Esophagus (tissue), 2 donors: ENCODE data around the gene ADGRB3. TPM values are rescaled to one million over a fixed set of nuclear protein-coding genes. Genes with fewer than 3 reads are reported as not detected.
"Not testable (repeated sequence)": the region's sequence is repeated elsewhere in the genome, so short reads cannot be mapped to it uniquely, and the experiment has no call there.

Experiments
- H3K27ac ChIP-seq, 2 donors: one replicate each; pipeline ENCODE4 v1.5.1; 2013; ENCODE audit warnings: low read depth in 2 of 2, mild to moderate bottlenecking in 2 of 2, inconsistent platforms in 1 of 2, low read length in 1 of 2, moderate library complexity in 1 of 2
- H3K27me3 ChIP-seq, 2 donors: one replicate each; pipeline ENCODE4 v1.6.1; 2013; ENCODE audit warnings: low read length in 2 of 2, control low read depth in 1 of 2, mild to moderate bottlenecking in 1 of 2; ENCODE audit not compliant: insufficient read depth in 2 of 2, control insufficient read depth in 1 of 2
- H3K36me3 ChIP-seq, 2 donors: one replicate each; pipeline ENCODE4 v1.6.1; 2013; ENCODE audit warnings: low read length in 1 of 2; ENCODE audit not compliant: control insufficient read depth in 2 of 2, insufficient read depth in 2 of 2
- H3K4me1 ChIP-seq, 2 donors: one replicate each; pipeline ENCODE4 v1.6.1; 2013; ENCODE audit warnings: low read length in 1 of 2; ENCODE audit not compliant: control insufficient read depth in 2 of 2, insufficient read depth in 2 of 2
- H3K4me3 ChIP-seq, 2 donors: one replicate each; pipeline ENCODE4 v1.5.1; 2013; ENCODE audit warnings: low read length in 2 of 2, mild to moderate bottlenecking in 2 of 2, low read depth in 1 of 2, moderate library complexity in 1 of 2
- H3K9me3 ChIP-seq, 2 donors: one replicate each; pipeline ENCODE4 v1.6.1; 2013; ENCODE audit warnings: mild to moderate bottlenecking in 2 of 2, low read depth in 1 of 2, low read length in 1 of 2, moderate library complexity in 1 of 2; ENCODE audit not compliant: control insufficient read depth in 2 of 2, insufficient read depth in 1 of 2
- WGBS, 2 donors: extraction: QIAGEN DNeasy Blood & Tissue Kit; methylation state at CpG; one replicate each; pipeline ENCODE4 v1.1.7; 2013; 5-methylcytosine and 5-hydroxymethylcytosine counted together
- polyA plus RNA-seq, 2 donors: library from polyadenylated mRNA; stranded (reverse); fragments of 200-250 nt; gene quantifications; one replicate each; pipeline ENCODE4 v1.2.3, GENCODE V29; 2013
- donor health status: healthy with polysubstance abuse.
- donor health status: Bipolar disorder and iron deficiency.

Gene ADGRB3
- polyA plus RNA-seq, 2 donors: 0.08 to 0.14 TPM

- H3K9me3 ChIP-seq: no peaks in the 10 kb centered on the region
- no peak overlapping the region for H3K4me3 ChIP-seq
- no peaks in the 10 kb centered on the region for H3K4me1 ChIP-seq
- no peak overlapping the region for H3K27ac ChIP-seq
- no peaks in the 10 kb centered on the region for H3K36me3 ChIP-seq
- H3K27me3 ChIP-seq: no peaks in the 10 kb centered on the region
Measured at GRCh38 chr6:68911811-68912210, 276.7 kb downstream of the ADGRB3 start.

- not testable (repeated sequence) for H3K27ac ChIP-seq
Measured at GRCh38 chr6:68912805-68913204, 277.7 kb downstream of the ADGRB3 start.

GRCh38 chr6:68915586-68915985 is 280.5 kb downstream of the ADGRB3 start:
- Histone ChIP-seq H3K36me3 (no peaks in the 10 kb centered on the region), H3K4me1 (no peaks in the 10 kb centered on the region), H3K9me3 (no peaks in the 10 kb centered on the region), H3K27ac (no peak overlapping the region), H3K4me3 (no peak overlapping the region), H3K27me3 (no peaks in the 10 kb centered on the region)
- WGBS, 2 donors: 53 to 56% methylated on average over 2 of the region's 2 CpGs

More at GRCh38 chr6:68912805-68913204, 277.7 kb downstream of the ADGRB3 start:
- H3K36me3 ChIP-seq, H3K4me3 ChIP-seq, H3K27me3 ChIP-seq, H3K4me1 ChIP-seq, H3K9me3 ChIP-seq: not testable (repeated sequence)
- WGBS, 2 donors: 92 to 98% methylated on average over 9 of the region's 9 CpGs

- no peak overlapping the region for H3K27ac ChIP-seq
- no peaks in the 10 kb centered on the region for H3K4me1 ChIP-seq
- no peaks in the 10 kb centered on the region for H3K36me3 ChIP-seq
- H3K9me3 ChIP-seq: no peaks in the 10 kb centered on the region
- H3K4me3 ChIP-seq: no peak overlapping the region
- no peaks in the 10 kb centered on the region for H3K27me3 ChIP-seq
- 76 to 80% methylated on average over 3 of the region's 3 CpGs for WGBS, 2 donors
Measured at GRCh38 chr6:68919537-68919936, 284.5 kb downstream of the ADGRB3 start.

- 91% methylated on average over 2 of the region's 2 CpGs for WGBS, 2 donors
- H3K27ac ChIP-seq: no peak overlapping the region
- no peaks in the 10 kb centered on the region for H3K27me3 ChIP-seq
- H3K4me3 ChIP-seq: no peak overlapping the region
- no peaks in the 10 kb centered on the region for H3K4me1 ChIP-seq
- H3K36me3 ChIP-seq: no peaks in the 10 kb centered on the region
- no peaks in the 10 kb centered on the region for H3K9me3 ChIP-seq
Measured at GRCh38 chr6:68941345-68941744, 306.3 kb downstream of the ADGRB3 start.

- Histone ChIP-seq H3K4me1 (no peaks in the 10 kb centered on the region), H3K27me3 (no peaks in the 10 kb centered on the region), H3K9me3 (no peaks in the 10 kb centered on the region), H3K27ac (no peak overlapping the region), H3K4me3 (no peak overlapping the region), H3K36me3 (no peaks in the 10 kb centered on the region)
- 75 to 84% methylated on average over 5 of the region's 5 CpGs for WGBS, 2 donors
Measured at GRCh38 chr6:68947721-68948120, 312.6 kb downstream of the ADGRB3 start.

GRCh38 chr6:68951270-68951669 is 316.2 kb downstream of the ADGRB3 start:
- Histone ChIP-seq H3K27ac (no peak overlapping the region), H3K4me3 (no peak overlapping the region)
- WGBS, 2 donors: 46 to 54% methylated on average over 10 of the region's 10 CpGs

GRCh38 chr6:68958327-68958726 is 323.2 kb downstream of the ADGRB3 start:
- no peaks in the 10 kb centered on the region for H3K36me3 ChIP-seq
- no peaks in the 10 kb centered on the region for H3K4me1 ChIP-seq
- H3K9me3 ChIP-seq: peaks cover 0 to 2% of the 10 kb centered on the region in 2 donors
- WGBS, 2 donors: 58 to 59% methylated on average over 2 of the region's 2 CpGs
- no peaks in the 10 kb centered on the region for H3K27me3 ChIP-seq
- H3K27ac ChIP-seq: no peak overlapping the region
- no peak overlapping the region for H3K4me3 ChIP-seq

More at GRCh38 chr6:68951270-68951669, 316.2 kb downstream of the ADGRB3 start:
- Histone ChIP-seq H3K9me3 (peaks cover 0 to 2% of the 10 kb centered on the region in 2 donors), H3K4me1 (no peaks in the 10 kb centered on the region), H3K27me3 (no peaks in the 10 kb centered on the region), H3K36me3 (no peaks in the 10 kb centered on the region)

GRCh38 chr6:68967549-68968300 is 332.6 kb downstream of the ADGRB3 start:
- H3K4me3 ChIP-seq: no peak overlapping the region
- no peaks in the 10 kb centered on the region for H3K9me3 ChIP-seq
- 38 to 40% methylated on average over 11 of the region's 11 CpGs for WGBS, 2 donors
- no peaks in the 10 kb centered on the region for H3K4me1 ChIP-seq
- no peak overlapping the region for H3K27ac ChIP-seq
- no peaks in the 10 kb centered on the region for H3K27me3 ChIP-seq
- no peaks in the 10 kb centered on the region for H3K36me3 ChIP-seq

GRCh38 chr6:68968301-68968649 is 333.2 kb downstream of the ADGRB3 start:
- 9 to 11% methylated on average over 4 of the region's 4 CpGs for WGBS, 2 donors
- Histone ChIP-seq H3K36me3 (no peaks in the 10 kb centered on the region), H3K27ac (no peak overlapping the region), H3K4me1 (no peaks in the 10 kb centered on the region), H3K4me3 (no peak overlapping the region), H3K9me3 (no peaks in the 10 kb centered on the region), H3K27me3 (no peaks in the 10 kb centered on the region)
